Cortex of kidney (tissue), 1 donor: ENCODE results near the gene FNDC11.
"Not testable (repeated sequence)": the region's sequence is repeated elsewhere in the genome, so short reads cannot be mapped to it uniquely, and the experiment has no call there.

Experiments
- DNase-seq: peaks from one replicate; lab custom pipeline; 2025; lab: John Stamatoyannopoulos, UW

FNDC11 gene

DNA sequence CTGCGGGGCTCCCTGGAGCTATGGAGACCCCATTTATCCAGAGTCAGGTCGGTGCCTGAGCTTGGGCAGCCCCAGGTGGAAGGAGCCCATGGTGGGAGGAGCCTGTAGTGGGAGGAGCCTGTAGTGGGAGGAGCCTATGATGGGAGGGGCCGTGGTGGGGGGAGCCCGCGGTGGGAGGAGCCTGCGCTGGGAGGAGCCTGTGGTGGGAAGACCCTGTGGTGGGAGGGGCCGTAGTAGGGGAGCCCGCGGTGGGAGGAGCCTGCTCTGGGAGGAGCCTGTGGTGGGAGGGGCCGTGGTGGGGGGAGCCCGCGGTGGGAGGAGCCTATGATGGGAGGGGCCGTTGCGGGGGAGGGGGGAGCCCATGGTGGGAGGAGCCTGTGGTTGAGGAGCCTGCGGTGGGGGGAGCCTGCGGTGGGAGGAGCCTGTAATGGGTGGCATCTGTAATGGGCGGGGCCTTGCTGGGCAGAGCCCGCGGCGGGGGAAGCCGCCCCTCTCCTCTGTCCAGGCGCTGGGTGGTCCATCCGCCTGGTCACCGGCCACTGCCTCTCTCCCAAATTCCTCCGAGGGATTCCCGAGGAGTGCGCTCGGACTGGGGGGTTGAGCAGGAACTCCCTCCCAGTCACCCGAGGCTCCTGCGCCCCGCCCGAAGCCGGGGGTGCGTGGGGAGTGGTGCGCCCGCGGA lies 567 bp upstream of the FNDC11 start:
- no peak for DNase-seq

DNA sequence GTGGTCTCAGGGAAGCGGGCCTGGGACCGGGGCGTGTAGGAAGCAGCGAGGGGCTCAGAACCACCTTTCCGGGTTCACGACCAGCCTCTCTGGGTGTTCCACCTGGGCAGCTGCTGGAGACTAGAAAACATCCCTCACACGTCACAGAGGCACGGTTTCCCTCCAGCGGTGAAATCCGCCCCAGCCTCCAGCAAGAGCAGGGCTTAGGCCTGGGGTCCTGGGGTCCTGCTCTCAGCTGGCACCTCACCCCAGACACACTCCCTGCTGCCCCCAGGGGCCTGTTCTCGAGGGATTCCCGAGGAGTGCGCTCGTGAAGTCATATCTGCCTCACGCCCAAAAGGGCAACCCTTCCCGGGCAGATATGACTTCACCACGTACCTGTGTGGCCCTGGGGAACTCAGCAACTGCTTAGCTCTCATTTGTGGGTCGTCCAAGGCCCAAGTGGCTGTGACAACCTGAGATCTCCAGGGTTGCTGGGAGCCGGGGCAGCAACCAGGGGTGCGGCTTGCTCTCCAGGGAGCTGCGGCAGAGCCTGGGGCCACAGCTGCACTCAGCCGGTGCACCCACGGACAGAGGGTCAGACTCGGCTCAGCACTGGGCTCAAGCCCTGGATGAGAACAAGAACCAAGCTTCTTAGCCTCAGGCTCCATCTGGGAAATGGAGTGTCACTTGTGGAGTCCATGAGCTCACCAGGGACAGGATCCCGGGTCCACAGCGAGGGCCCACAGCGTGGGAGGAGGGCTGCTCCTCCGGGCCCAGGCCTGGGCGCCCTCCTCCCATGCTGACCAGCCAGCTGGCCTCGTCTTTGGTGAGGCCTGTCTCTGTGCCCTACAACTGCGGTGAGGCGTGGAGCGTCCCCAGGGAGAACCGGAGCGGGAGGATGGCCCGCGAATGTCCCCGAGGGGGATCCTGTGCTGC lies 661 bp downstream of the FNDC11 start:
- no peak for DNase-seq

GRCh38 chr20:63555661-63556381 lies 1.9 kb downstream of the FNDC11 start:
- no peak for DNase-seq

GRCh38 chr20:63556873-63557478 lies 3.0 kb downstream of the FNDC11 start:
- DNase-seq, result no peak

- DNase-seq, result no peak
Measured at GRCh38 chr20:63557481-63557891, 3.5 kb downstream of the FNDC11 start.

DNA sequence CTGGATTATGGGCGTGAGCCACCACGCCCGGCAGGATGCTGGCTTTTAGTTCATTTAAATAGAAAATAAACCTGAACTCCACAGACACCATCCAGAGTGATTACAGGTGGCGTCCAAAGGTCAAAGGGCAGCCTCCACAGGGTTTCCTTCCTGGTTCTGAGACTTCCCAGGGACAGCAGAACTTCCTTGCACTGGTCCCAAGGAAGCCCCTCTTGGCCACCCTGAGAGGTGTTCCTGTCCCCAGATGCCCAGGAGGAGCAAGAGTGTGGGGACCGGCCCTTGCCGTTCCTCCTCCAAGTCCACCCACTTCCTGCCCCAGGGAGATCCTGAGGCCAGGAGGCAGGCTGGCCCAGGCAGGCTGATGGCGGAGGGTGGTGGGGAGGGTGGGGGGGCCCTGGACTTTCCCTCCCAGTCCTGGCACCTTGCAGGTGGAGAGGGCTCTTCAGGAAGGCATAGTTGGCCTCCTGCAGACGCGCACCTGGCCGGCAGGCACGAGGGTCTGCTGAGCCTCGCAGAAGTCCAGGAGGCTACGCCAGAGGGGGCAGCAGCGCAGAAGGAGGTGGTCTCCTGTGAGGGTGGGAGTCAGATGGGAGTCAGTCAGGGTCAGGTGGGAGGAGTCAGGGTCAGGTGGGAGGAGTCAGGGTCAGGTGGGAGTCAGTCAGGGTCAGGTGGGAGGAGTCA lies 5.0 kb downstream of the FNDC11 start:
- DNase-seq, result no peak

DNA sequence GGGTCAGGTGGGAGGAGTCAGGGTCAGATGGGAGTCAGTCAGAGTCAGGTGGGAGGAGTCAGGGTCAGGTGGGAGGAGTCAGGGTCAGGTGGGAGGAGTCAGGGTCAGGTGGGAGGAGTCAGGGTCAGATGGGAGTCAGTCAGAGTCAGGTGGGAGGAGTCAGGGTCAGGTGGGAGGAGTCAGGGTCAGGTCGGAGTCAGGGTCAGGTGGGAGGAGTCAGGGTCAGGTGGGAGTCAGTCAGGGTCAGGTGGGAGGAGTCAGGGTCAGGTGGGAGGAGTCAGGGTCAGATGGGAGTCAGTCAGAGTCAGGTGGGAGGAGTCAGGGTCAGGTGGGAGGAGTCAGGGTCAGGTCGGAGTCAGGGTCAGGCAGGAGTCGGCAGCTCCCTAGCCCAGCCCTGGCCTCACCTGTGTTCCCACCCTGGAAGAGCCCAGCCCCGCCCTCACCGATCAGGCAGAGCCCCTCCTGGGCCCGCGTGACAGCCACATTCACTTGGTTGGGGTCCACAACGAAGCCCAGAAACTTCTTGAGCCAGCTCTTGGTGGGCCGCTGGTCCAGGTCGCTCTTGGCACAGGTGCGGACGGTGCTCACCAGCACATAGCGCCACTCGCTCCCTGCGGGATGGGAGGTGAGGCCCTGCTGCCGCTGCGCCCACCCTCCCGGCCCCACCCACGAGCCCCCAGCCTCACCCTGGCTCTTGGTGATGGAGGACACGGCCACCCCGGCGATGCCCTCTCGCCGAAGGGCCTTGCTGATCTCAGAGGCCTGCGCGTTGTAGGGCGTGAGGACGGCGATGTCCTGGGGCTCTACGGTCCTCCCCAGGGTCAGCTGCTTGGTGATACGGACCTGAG lies 5.8 kb downstream of the FNDC11 start:
- DNase-seq, result not testable (repeated sequence)

DNA sequence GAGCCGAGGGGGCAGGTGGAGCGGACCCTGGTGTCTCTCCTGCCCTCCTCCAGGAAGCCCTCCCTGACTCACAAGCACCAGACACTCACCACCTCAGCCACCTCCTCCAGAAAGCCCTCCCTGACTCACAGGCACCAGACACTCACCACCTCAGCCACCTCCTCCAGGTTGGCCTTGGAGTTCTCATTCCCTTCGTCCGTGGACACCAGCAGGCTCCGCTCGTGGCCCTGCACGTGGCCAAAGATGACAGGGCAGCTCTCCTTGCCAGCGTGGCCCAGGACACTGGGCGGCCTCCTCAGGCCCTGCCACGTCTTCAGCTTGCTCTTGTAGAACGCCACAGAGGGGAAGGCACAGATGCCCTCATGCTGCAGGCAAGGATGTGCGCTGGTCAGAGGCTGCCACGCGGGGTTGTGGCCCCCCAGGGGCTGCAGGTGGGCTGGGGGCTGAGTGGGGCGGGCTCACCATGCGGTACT lies 6.4 kb downstream of the FNDC11 start:
- no peak for DNase-seq

GRCh38 chr20:63560856-63561609 lies 7.1 kb downstream of the FNDC11 start:
- DNase-seq, result no peak

GRCh38 chr20:63561624-63562396 lies 7.9 kb downstream of the FNDC11 start:
- DNase-seq, result no peak

GRCh38 chr20:63562461-63563224 lies 8.7 kb downstream of the FNDC11 start:
- DNase-seq, result no peak

DNA sequence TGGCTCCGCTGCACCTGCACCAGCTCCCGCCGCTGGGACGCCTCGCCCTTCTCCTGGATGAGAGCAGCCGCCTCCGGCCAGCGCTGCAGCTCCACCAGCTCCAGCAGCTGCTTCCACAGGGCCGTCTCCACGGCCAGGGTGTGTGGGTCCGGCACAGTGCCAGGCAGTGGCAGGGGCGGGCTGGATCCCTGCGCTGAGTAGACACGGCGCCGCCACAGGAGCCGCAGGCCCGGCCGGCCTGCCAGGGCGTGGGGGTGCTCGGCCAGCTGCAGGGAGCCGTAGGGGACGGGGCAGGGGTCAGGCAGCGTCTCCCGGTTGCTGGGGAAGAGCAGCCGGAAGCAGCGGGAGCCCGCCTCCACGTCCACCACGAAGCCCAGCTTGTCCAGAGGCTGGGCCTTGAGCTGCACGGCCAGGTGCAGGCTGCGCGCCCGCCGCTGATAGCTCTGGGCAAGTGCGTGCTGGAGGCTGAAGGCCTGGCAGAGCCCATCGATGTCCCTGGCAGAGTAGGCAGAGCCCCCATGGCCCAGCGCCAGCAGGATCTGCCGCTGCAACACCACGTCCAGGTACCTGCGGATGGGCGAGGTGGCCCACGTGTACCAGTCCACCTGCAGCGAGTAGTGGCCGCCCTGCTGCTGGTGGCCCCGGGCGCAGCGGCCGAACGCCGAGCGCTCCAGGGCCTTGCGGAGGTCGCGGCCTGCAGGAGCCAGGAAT lies 9.4 kb downstream of the FNDC11 start:
- DNase-seq, result no peak

DNA sequence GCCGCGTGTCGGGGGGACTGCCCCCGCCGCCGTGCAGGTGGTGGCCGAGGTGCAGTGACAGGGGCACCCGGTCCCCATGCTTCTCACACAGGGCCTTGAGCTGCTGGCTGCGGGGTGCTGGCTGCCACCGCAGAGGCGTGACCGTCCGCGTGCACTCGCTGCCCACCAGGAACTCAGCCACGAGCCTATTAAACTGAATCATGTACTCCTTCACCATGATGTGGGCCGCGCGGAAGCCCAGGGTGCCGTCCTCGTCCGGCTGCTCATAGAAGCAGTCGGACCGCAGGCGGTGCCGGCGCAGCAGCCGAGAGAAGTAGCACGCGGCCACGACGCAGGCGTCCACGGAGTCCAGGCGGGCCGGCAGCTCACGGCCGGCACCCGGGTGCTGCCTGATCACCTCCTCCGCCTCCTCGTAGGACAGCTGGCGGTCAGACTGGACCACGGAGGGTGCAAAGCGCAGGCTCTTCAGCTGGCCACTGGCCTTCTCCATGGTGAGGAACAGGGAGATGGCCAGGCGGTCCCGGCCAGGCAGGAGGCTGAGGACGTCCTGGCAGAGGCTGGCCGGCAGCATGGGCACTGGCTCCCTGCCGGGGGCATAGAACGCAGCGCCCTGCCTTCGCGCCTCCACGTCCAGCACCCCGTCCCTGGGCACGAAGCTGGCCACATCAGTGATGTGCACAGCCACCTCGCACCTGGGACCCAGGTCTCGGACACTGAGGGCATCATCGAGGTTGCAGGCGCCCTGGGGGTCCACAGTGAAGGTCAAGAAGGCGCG lies 10.3 kb downstream of the FNDC11 start:
- no peak for DNase-seq

GRCh38 chr20:63565021-63565698 lies 11.2 kb downstream of the FNDC11 start:
- no peak for DNase-seq

GRCh38 chr20:63565699-63566335 lies 11.9 kb downstream of the FNDC11 start:
- DNase-seq, result no peak
